HEK293 (cell line): ENCODE data around the gene STX11.

Experiments used
- CTCF ChIA-PET: fragments of 350-600 bp; formaldehyde crosslinking; extraction: SDS; loops from one replicate; lab custom pipeline; 2021; ENCODE audit warnings: antibody characterized with exemption; lab: Yijun Ruan, JAX
- POLR2A ChIA-PET: fragments of 300-600 bp; formaldehyde crosslinking; extraction: SDS; loops from one replicate; lab custom pipeline; 2020; ENCODE audit warnings: antibody characterized with exemption, inconsistent platforms; lab: Yijun Ruan, JAX
- H3K27ac ChIP-seq: fragments of 200-500 bp; sonication (Bioruptor generic); 2 replicates; pipeline ENCODE4 v1.5.1; 2014; ENCODE audit warnings: low read depth, low read length, control low read depth, inconsistent platforms; ENCODE audit errors: extremely low read depth
- H3K36me3 ChIP-seq, 2 experiments: fragments of 200-500 bp in 1 of 2; sonication (Bioruptor generic) in 1 of 2; 1 replicate in 1 of 2; 2 replicates in 1 of 2; pipeline ENCODE4 v1.5.1; 2014 to 2017; ENCODE audit warnings: inconsistent platforms in 2 of 2, low read length in 2 of 2; ENCODE audit not compliant: control insufficient read depth in 2 of 2, insufficient read depth in 1 of 2
- H3K4me1 ChIP-seq: fragments of 200-500 bp; sonication (Bioruptor generic); 2 replicates; pipeline ENCODE4 v1.5.1; 2014; ENCODE audit warnings: mild to moderate bottlenecking, low read length, inconsistent platforms; ENCODE audit not compliant: control insufficient read depth, insufficient read depth
- H3K4me3 ChIP-seq: 2 replicates; pipeline ENCODE4 v1.5.1; 2011; ENCODE audit warnings: low read depth, mild to moderate bottlenecking, control low read depth, low read length, moderate library complexity
- H3K9me3 ChIP-seq: fragments of 200-500 bp; sonication (Bioruptor generic); 2 replicates; pipeline ENCODE4 v1.5.1; 2014; ENCODE audit warnings: low read depth, low read length, inconsistent platforms; ENCODE audit not compliant: control insufficient read depth, insufficient read depth
- AEBP2 ChIP-seq: fragments of 450-650 bp; formaldehyde crosslinking; IDR thresholded peaks from 2 replicates; pipeline ENCODE4 v1.5.1; 2016; ENCODE audit warnings: missing biosample characterization, missing genetic modification characterization, borderline replicate concordance
- EGR2 ChIP-seq: fragments of 450-650 bp; formaldehyde crosslinking; IDR thresholded peaks from 2 replicates; pipeline ENCODE4 v1.5.1; 2016; ENCODE audit warnings: low read depth, missing biosample characterization, missing genetic modification characterization
- FEZF1 ChIP-seq: fragments of 450-650 bp; formaldehyde crosslinking; IDR thresholded peaks from 2 replicates; pipeline ENCODE4 v1.5.1; 2016; ENCODE audit warnings: missing biosample characterization, missing genetic modification characterization
- KLF16 ChIP-seq: fragments of 450-650 bp; formaldehyde crosslinking; IDR thresholded peaks from 2 replicates; pipeline ENCODE4 v1.5.1; 2017; ENCODE audit warnings: missing biosample characterization, missing genetic modification characterization
- OVOL3 ChIP-seq: fragments of 450-650 bp; formaldehyde crosslinking; IDR thresholded peaks from 2 replicates; pipeline ENCODE4 v1.5.1; 2016; ENCODE audit warnings: missing biosample characterization, missing genetic modification characterization
- PRDM1 ChIP-seq: fragments of 450-650 bp; formaldehyde crosslinking; IDR thresholded peaks from 2 replicates; pipeline ENCODE4; 2016; ENCODE audit warnings: missing biosample characterization, missing genetic modification characterization
- SCRT2 ChIP-seq: fragments of 450-650 bp; formaldehyde crosslinking; IDR thresholded peaks from 2 replicates; pipeline ENCODE4 v1.5.1; 2016; ENCODE audit warnings: missing biosample characterization, missing genetic modification characterization
- ZBTB17 ChIP-seq: fragments of 450-650 bp; formaldehyde crosslinking; IDR thresholded peaks from 2 replicates; pipeline ENCODE4 v1.5.1; 2016; ENCODE audit warnings: missing biosample characterization, missing genetic modification characterization
- ZEB2 ChIP-seq: fragments of 450-650 bp; formaldehyde crosslinking; IDR thresholded peaks from 2 replicates; pipeline ENCODE4 v1.5.1; 2016; ENCODE audit warnings: missing biosample characterization, missing genetic modification characterization
- ZFP69B ChIP-seq: fragments of 450-650 bp; formaldehyde crosslinking; IDR thresholded peaks from 2 replicates; pipeline ENCODE4 v1.5.1; 2016; ENCODE audit warnings: missing biosample characterization, missing genetic modification characterization
- ZNF132 ChIP-seq: fragments of 450-650 bp; formaldehyde crosslinking; IDR thresholded peaks from 2 replicates; pipeline ENCODE4 v1.5.1; 2017; ENCODE audit warnings: missing biosample characterization, missing genetic modification characterization, borderline replicate concordance
- ZNF138 ChIP-seq: fragments of 450-650 bp; formaldehyde crosslinking; IDR thresholded peaks from 2 replicates; pipeline ENCODE4 v1.5.1; 2016; ENCODE audit warnings: missing biosample characterization, missing genetic modification characterization, borderline replicate concordance
- ZNF146 ChIP-seq: fragments of 450-650 bp; formaldehyde crosslinking; IDR thresholded peaks from 2 replicates; pipeline ENCODE4 v1.5.1; 2016; ENCODE audit warnings: missing biosample characterization, missing genetic modification characterization
- ZNF174 ChIP-seq: fragments of 450-650 bp; formaldehyde crosslinking; IDR thresholded peaks from 2 replicates; pipeline ENCODE4 v1.5.0; 2017; ENCODE audit warnings: missing biosample characterization, mild to moderate bottlenecking, missing genetic modification characterization
- ZNF18 ChIP-seq: fragments of 450-650 bp; formaldehyde crosslinking; IDR thresholded peaks from 2 replicates; pipeline ENCODE4 v1.5.1; 2016; ENCODE audit warnings: missing biosample characterization, missing genetic modification characterization
- ZNF473 ChIP-seq: fragments of 450-650 bp; formaldehyde crosslinking; IDR thresholded peaks from 2 replicates; pipeline ENCODE4 v1.5.1; 2017; ENCODE audit warnings: missing biosample characterization, missing genetic modification characterization
- ZNF596 ChIP-seq: fragments of 450-650 bp; IDR thresholded peaks from 2 replicates; pipeline ENCODE4 v1.5.0; 2018; ENCODE audit warnings: missing biosample characterization, mild to moderate bottlenecking, missing genetic modification characterization, moderate library complexity
- ZNF660 ChIP-seq: fragments of 450-650 bp; IDR thresholded peaks from 2 replicates; pipeline ENCODE4 v1.5.1; 2018; ENCODE audit warnings: missing biosample characterization, mild to moderate bottlenecking, missing genetic modification characterization
- TF ChIP-seq, protein P1 (sequence below): fragments of 450-650 bp; formaldehyde crosslinking; IDR thresholded peaks from 2 replicates; pipeline ENCODE4 v1.5.1; 2017; ENCODE audit warnings: missing biosample characterization, mild to moderate bottlenecking, missing genetic modification characterization, moderate library complexity
- TF ChIP-seq, protein P2 (sequence below): fragments of 450-650 bp; formaldehyde crosslinking; IDR thresholded peaks from 2 replicates; pipeline ENCODE4 v1.5.1; 2016; ENCODE audit warnings: missing biosample characterization, missing genetic modification characterization
- TF ChIP-seq, protein P3 (sequence below): fragments of 450-650 bp; formaldehyde crosslinking; IDR thresholded peaks from 2 replicates; pipeline ENCODE4 v1.5.1; 2016; ENCODE audit warnings: missing biosample characterization, missing genetic modification characterization
- TF ChIP-seq, protein P4 (sequence below): IDR thresholded peaks from 2 replicates; pipeline ENCODE4 v1.6.1; 2011; ENCODE audit warnings: mild to moderate bottlenecking, low read depth, low read length, borderline replicate concordance

The STX11 gene

DNA sequence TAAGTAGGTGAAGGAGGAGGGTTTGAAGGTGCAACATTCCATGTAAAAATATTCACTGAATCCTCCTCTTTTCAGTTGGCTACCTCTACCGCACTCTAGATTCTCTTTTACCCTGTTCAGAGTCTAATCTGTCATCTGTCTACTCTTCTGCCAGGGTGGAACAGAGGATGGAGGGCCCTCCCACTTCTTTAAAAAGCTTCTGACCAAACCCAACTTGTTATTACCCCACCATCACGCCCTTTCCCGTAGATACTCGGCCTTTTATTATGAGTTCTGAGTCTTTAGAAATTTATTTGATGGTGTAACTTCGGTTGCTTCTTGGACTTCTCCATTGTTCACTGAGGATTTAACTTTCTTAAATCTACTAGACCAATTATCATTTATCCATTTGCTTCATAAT lies 11.7 kb downstream of the STX11 start:
- Histone ChIP-seq H3K4me3 (no peak overlapping the region), H3K4me1 (no peaks in the 10 kb centered on the region), H3K9me3 (no peaks in the 10 kb centered on the region), H3K36me3 (no peaks in the 10 kb centered on the region), H3K27ac (no peak overlapping the region)
- ChIA-PET POLR2A (no interaction called here), CTCF (interaction anchor here (1.0 kb wide), 1 partner anchor 56 kb away, joined by 3 read pairs; no protein-coding TSS in a partner anchor)
- TF ChIP-seq ZBTB17: no peak
- no peak for TF ChIP-seq SCRT2 (tag by site-specific recombination)
- no peak for TF ChIP-seq AEBP2 (tag by site-specific recombination)
- no peak for TF ChIP-seq ZNF596 (tag by site-specific recombination)
- TF ChIP-seq EGR2 (tag by site-specific recombination): no peak
- TF ChIP-seq, protein P1, sequence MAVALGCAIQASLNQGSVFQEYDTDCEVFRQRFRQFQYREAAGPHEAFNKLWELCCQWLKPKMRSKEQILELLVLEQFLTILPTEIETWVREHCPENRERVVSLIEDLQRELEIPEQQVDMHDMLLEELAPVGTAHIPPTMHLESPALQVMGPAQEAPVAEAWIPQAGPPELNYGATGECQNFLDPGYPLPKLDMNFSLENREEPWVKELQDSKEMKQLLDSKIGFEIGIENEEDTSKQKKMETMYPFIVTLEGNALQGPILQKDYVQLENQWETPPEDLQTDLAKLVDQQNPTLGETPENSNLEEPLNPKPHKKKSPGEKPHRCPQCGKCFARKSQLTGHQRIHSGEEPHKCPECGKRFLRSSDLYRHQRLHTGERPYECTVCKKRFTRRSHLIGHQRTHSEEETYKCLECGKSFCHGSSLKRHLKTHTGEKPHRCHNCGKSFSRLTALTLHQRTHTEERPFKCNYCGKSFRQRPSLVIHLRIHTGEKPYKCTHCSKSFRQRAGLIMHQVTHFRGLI (tag by site-specific recombination): no peak
- TF ChIP-seq ZNF132: no peak
- no peak for TF ChIP-seq ZNF174 (tag by site-specific recombination)
- TF ChIP-seq ZNF146 (tag by site-specific recombination): no peak
- TF ChIP-seq, protein P2, sequence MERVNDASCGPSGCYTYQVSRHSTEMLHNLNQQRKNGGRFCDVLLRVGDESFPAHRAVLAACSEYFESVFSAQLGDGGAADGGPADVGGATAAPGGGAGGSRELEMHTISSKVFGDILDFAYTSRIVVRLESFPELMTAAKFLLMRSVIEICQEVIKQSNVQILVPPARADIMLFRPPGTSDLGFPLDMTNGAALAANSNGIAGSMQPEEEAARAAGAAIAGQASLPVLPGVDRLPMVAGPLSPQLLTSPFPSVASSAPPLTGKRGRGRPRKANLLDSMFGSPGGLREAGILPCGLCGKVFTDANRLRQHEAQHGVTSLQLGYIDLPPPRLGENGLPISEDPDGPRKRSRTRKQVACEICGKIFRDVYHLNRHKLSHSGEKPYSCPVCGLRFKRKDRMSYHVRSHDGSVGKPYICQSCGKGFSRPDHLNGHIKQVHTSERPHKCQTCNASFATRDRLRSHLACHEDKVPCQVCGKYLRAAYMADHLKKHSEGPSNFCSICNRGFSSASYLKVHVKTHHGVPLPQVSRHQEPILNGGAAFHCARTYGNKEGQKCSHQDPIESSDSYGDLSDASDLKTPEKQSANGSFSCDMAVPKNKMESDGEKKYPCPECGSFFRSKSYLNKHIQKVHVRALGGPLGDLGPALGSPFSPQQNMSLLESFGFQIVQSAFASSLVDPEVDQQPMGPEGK (tag by site-specific recombination): no peak
- TF ChIP-seq ZNF18 (tag by site-specific recombination): no peak
- no peak for TF ChIP-seq PRDM1
- TF ChIP-seq ZFP69B: no peak
- TF ChIP-seq ZNF138 (tag by site-specific recombination): no peak
- TF ChIP-seq ZEB2 (tag by site-specific recombination): no peak
- no peak for TF ChIP-seq OVOL3 (tag by site-specific recombination)
- no peak for TF ChIP-seq ZNF660

DNA sequence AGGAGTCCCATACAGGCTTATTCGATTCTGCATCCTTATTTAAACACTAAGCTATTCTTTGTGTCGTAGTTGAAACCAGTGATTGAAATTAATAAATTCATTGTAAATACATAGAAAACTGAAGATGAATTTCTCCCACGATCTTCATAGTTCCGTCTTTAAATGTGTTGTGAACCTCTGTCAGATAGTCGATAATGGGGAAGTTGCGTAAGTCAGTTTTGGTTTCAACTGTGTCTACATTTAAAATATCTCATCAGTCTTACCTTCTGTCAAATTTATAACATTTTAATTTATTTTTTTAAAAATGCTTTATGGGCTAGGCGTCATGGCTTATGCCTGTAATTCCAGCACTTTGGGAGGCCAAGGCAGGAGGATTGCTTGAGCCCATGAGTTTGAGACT lies 12.7 kb downstream of the STX11 start:
- no peak overlapping the region for H3K4me3 ChIP-seq
- H3K27ac ChIP-seq: no peak overlapping the region
- ChIA-PET POLR2A (no interaction called here), CTCF (no interaction called here)
- H3K36me3 ChIP-seq: no peaks in the 10 kb centered on the region
- no peaks in the 10 kb centered on the region for H3K9me3 ChIP-seq
- no peak for TF ChIP-seq KLF16 (tag by site-specific recombination)
- no peak for TF ChIP-seq FEZF1
- no peak for TF ChIP-seq ZNF473 (tag by site-specific recombination)
- TF ChIP-seq, protein P3, sequence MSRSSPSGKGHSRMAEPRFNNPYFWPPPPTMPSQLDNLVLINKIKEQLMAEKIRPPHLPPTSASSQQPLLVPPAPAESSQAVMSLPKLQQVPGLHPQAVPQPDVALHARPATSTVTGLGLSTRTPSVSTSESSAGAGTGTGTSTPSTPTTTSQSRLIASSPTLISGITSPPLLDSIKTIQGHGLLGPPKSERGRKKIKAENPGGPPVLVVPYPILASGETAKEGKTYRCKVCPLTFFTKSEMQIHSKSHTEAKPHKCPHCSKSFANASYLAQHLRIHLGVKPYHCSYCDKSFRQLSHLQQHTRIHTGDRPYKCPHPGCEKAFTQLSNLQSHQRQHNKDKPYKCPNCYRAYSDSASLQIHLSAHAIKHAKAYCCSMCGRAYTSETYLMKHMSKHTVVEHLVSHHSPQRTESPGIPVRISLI (tag by site-specific recombination): no peak
- TF ChIP-seq, protein P4, sequence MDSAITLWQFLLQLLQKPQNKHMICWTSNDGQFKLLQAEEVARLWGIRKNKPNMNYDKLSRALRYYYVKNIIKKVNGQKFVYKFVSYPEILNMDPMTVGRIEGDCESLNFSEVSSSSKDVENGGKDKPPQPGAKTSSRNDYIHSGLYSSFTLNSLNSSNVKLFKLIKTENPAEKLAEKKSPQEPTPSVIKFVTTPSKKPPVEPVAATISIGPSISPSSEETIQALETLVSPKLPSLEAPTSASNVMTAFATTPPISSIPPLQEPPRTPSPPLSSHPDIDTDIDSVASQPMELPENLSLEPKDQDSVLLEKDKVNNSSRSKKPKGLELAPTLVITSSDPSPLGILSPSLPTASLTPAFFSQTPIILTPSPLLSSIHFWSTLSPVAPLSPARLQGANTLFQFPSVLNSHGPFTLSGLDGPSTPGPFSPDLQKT: no peak
- H3K4me1 ChIP-seq: no peaks in the 10 kb centered on the region
